NCI-H1105 treated with DMSO at 0.1 percent for 48 hours (cell line): ENCODE results near the gene ITGAV.

Source experiments
- DNase-seq: peaks from one replicate; lab custom pipeline; 2025; lab: John Stamatoyannopoulos, UW

ITGAV gene

GRCh38 chr2:186718122-186718521, 128.3 kb downstream of the ITGAV start:
- no peak for DNase-seq

GRCh38 chr2:186718903-186719302, 129.0 kb downstream of the ITGAV start:
- no peak for DNase-seq

DNA sequence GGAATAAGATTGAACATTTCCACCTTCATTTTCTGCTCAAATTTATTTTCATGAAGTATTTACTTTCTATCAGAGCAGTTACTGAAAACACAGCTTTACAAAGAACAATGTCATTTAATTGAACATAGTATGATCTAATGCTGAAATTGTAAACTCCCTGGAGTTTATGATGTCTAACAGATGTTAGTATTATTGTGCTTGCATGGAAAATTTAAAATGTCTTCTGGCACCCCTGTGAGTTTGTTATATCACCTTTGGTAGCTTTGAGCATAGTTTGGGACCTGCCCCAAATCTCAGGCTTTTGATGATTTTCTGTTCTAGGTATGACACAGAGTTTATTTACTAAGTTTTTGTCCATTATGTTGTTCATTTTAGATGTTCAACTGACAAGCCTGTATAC, 132.1 kb downstream of the ITGAV start:
- DNase-seq = no peak

DNA sequence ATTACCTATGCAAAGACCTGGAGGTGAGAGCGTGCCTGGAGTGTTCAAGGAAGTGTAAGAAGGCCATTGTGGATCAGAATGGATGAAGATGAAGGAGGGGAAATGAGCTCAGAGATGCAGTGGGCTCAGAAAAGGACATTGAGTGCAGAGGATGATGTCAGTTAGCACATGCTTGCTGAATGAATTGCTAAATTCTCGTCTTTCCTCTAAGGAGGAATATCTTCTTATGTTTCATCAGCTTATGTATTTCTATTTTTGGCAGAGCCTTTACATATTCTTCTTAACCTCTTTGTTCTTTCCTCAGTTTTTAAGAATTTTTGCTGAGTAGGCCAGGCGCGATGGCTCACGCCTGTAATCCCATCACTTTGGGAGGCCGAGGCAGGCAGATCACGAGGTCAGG, 134.9 kb downstream of the ITGAV start:
- no peak for DNase-seq

DNA sequence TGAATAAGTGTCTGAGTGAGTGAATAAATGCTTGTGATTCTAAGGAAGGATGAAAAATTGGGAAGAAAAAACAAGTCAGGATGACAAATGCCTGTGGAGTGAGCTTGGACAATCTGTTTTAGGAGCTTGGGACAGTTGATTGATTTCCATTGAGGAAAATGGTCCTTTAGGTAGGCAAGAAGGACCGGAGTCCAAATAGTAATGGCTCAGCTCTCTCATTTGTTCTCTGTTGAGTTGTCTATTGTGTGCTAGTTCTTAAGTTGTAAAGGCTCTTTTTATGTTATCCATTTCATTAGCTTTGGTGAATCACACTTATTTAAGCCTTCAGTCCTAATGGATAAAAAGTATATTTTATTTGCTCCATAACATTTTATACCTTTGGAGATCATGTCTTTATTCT, 135.9 kb downstream of the ITGAV start:
- DNase-seq = no peak

GRCh38 chr2:186726938-186727337, 137.1 kb downstream of the ITGAV start:
- no peak for DNase-seq

DNA sequence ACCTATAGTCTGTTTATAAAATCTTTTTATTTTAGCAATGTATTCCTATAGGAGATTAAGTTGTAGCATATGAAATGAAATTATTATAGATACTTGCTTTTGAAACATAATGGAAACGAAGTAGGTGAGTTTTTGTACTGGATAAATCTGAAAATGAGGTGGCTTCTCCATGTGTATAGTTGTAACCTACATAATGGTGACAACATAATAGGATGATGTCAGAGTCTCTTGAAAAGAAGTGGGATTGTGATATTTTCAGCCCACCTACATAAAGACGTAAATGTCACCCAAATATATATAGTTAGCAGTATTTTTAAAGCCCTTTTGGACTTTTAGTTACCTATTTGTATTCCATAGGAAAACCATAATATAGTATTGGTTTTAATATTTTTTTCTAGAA, 138.8 kb downstream of the ITGAV start:
- no peak for DNase-seq
